ENCODE measurements around the gene RGS11.

The RGS11 gene

DNA sequence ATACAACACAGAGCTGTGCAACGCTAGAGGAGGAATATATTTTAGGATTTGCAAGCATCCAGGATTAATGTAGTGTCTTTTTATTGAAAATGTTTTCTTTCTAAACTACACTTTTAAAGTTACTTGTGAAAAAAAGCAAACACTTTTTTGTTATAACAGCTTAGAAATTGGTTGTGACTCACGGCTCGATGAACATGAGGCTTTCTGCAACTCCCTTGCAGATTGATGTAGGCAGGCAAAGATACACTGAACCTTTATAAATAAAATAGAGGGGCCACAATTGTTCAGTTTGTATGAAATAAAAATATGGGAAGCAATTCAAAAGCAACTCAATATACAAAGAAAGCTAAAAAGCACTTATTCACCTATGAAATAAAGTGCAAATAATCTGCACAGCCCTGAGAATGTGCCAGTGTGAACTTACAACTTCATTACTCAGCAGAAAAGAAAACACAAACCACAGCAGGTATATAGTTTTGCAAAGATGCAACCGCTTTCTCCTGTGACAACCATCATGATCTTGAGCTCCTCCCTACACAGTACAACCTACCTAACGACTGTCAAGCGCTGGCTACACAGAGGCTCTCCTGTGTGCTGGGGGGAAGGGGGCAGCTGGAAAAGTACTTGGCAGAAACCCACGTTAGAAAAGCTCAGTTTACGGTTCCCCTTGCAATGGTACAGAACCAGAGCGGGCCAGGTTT, 47.4 kb downstream of the RGS11 start:
- DNase-seq, result no peak

GRCh38 chr16:220021-220420, 55.7 kb downstream of the RGS11 start:
- DNase-seq, result no peak
